GM21737 (cell line): ENCODE results near the gene KANSL1.
"Not testable (repeated sequence)": the region's sequence is repeated elsewhere in the genome, so short reads cannot be mapped to it uniquely, and the experiment has no call there.

Source experiments
- ATAC-seq: cut with Tn5 transposase; IDR thresholded peaks from one replicate; pipeline ENCODE4 v1.9.1; 2021; ENCODE audit warnings: mild to moderate bottlenecking, moderate library complexity; ENCODE audit not compliant: unreplicated experiment

The KANSL1 gene

GRCh38 chr17:46007461-46007965, 185.7 kb downstream of the KANSL1 start:
- ATAC-seq = no peak

- ATAC-seq = not testable (repeated sequence)
These were observed 187.1 kb downstream of the KANSL1 start for GRCh38 chr17:46006082-46006481.

GRCh38 chr17:46003907-46004748, 189.1 kb downstream of the KANSL1 start:
- ATAC-seq = no peak

- no peak for ATAC-seq
These were observed 190.3 kb downstream of the KANSL1 start for GRCh38 chr17:46002973-46003316.

- no peak for ATAC-seq
These were observed 190.8 kb downstream of the KANSL1 start for GRCh38 chr17:46002311-46002972.

GRCh38 chr17:46001390-46002310, 191.6 kb downstream of the KANSL1 start:
- no peak for ATAC-seq

GRCh38 chr17:46000757-46001156, 192.5 kb downstream of the KANSL1 start:
- ATAC-seq = no peak

- ATAC-seq = no peak
These were observed 192.9 kb downstream of the KANSL1 start for GRCh38 chr17:46000292-46000691.

- ATAC-seq = no peak
These were observed 193.3 kb downstream of the KANSL1 start for GRCh38 chr17:45999900-46000290.

- ATAC-seq = no peak
These were observed 194.0 kb downstream of the KANSL1 start, which contains the start of gene STH for GRCh38 chr17:45998987-45999899. Gene STH, plus strand, starts transcription at chr17:45999250. Its CDS starts 30 bp downstream, at chr17:45999280.

- no peak for ATAC-seq
These were observed 195.6 kb downstream of the KANSL1 start for GRCh38 chr17:45997624-45998023.

- no peak for ATAC-seq
These were observed 196.1 kb downstream of the KANSL1 start for GRCh38 chr17:45997166-45997565.

- ATAC-seq = no peak
These were observed 196.8 kb downstream of the KANSL1 start for GRCh38 chr17:45996282-45996937.

- no peak for ATAC-seq
These were observed 197.5 kb downstream of the KANSL1 start for GRCh38 chr17:45995627-45996270.

- ATAC-seq = no peak
These were observed 198.2 kb downstream of the KANSL1 start for GRCh38 chr17:45994987-45995386.

GRCh38 chr17:45993962-45994627, 199.1 kb downstream of the KANSL1 start:
- ATAC-seq = no peak

GRCh38 chr17:45992904-45993303, 200.3 kb downstream of the KANSL1 start:
- ATAC-seq = no peak

GRCh38 chr17:45992175-45992574, 201.1 kb downstream of the KANSL1 start:
- ATAC-seq = no peak
